GM18858 (cell line): ENCODE results near the gene RNF166.

Experiments used
- ATAC-seq: cut with Tn5 transposase; IDR thresholded peaks from one replicate; pipeline ENCODE4 v1.9.1; 2021; ENCODE audit not compliant: unreplicated experiment

The RNF166 gene

DNA sequence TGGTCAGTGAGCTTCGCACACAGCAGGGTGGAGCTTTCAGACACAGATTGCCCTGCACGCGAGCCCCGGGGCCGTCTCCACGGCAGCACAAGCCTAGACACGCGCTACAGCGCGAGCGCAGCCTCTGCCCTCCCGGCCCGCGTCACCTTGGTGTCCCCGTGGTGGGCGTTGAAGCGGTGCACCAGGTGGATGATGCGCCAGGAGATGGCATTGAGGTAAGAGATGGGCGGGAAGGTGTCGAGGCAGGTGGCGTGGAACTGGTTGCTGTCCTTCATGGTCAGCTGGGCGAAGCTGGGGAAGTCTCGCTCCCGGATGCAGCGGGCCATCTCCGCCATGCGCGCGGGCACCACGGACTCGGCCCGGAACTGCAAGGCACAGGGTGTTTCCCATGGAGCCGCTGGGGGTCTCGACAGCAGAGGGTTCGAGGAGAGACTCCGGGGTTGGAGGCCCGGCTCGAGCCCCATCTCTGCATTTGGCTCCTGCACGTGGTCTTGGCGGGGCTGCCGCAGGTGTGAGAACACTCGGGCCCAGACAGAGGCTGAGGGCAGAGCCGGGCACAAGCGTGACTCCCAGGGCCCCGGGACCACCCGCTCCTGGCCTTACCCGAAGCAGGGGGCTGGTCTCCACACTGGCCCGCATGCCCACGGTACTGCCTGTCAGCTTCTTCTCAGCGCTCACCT, 51.0 kb downstream of the RNF166 start:
- no peak for ATAC-seq

DNA sequence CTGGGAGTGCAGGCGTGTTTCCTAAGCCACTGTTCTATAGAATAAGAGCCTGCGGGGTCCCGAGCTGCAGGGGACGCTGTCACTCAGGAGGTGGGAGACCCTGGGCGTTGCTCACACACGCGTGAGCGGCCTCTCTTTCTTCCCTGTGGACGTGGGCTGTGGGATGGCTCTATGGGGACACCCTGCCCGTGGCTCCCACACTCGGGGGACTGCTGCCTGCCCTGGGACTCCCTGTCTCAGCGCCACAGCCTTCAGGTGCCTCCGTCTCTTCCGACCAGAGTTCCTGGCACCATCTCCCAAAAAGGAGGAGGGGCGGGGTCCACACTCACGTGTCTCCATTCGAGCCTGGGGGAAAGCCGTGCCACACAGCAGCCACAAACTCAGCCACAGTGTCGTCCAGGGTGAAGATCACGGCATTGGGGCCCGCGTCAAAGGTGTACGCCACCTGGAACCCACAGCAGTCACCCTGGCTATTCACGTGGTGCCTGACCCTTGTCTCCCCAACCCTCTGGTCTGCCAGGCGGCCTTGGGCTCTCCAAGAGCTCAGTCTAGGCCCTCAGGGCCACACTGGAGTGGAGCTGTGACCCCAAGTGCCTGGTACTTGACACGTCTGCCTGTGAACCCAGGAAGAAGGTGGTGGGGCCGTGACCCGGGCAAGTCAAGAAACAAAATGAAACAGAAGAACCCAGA, 51.7 kb downstream of the RNF166 start:
- ATAC-seq = no peak

- no peak for ATAC-seq
Measured at GRCh38 chr16:88653596-88654362, 52.4 kb downstream of the RNF166 start.

DNA sequence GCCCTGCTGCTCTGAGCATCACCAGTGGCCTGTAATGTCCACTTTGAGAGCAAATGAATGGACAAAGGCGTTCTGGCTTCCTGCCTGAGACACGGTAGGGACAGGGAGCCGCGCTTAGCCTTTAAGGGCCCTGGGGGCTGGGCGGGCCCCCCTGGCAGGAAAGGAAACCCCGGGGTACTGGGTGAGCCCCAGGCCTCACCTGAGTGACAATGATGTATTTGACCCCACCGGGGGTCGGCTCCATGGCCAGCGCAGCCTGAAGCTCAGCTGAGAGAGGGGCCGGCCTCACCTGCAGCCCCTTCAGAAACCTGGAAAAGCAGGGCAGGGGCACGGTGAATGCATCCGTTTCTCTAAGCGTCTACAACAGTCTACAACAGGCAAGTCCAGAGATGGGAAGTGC, 53.1 kb downstream of the RNF166 start:
- no peak for ATAC-seq

DNA sequence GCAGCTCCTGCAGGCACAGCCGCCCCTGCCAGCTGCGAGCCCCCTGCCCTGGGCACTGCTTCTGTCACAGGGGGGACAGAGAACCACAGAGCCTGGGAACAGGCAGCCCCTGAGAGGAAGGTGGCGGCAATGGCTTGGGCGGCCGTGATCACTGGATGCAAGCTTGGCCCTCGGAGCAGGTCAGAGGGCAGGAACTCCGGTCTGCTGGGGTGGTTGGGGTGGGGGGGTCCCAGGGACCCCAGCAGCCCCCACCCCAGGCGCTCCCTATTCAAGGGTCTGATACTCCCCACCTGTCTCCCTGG, 53.5 kb downstream of the RNF166 start:
- ATAC-seq = no peak

GRCh38 chr16:88651989-88652761, 54.0 kb downstream of the RNF166 start:
- no peak for ATAC-seq

DNA sequence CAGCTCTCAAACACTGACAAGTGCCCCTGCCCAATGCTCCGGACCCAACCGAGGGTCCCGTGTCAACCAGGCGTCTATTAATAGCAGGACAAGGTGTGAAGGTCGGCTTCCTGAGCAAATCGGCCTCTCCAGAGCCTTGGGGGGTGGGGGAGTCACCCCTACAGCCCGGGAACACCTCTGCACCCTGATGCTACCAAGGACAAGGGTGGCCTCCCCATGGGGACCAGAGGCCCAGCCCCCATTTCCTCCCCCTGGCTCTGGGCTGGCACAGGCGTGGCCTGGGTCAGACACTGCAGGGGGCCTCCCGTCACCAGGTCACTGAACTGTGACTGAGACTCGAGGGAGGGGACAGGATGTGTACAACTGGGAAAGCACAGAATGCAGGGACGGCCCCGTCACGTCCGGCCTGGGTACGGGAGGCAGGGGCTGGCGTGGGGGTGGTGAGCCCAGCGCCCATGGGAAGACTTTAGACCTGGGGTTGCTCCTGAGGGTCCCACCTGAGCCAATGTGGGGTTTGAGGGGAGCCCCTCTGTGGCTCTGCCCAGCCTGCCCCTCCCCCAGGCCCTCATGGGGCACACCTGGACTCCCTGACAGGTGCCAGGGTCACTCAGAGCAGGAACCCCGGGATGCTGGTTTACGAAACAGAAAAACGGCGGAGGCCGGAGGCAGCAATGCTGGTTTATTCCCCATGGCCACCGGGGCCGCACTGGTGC, 54.8 kb downstream of the RNF166 start:
- peak; percentile 73 for ATAC-seq

- ATAC-seq = peak; percentile 46
Measured at GRCh38 chr16:88650749-88651275, 55.4 kb downstream of the RNF166 start, which contains the start of gene CYBA. Gene CYBA (minus strand): TSS chr16:88651053. CDS start chr16:88651013, 40 bp downstream.

- no peak for ATAC-seq
Measured at GRCh38 chr16:88649924-88650748, 56.1 kb downstream of the RNF166 start.

DNA sequence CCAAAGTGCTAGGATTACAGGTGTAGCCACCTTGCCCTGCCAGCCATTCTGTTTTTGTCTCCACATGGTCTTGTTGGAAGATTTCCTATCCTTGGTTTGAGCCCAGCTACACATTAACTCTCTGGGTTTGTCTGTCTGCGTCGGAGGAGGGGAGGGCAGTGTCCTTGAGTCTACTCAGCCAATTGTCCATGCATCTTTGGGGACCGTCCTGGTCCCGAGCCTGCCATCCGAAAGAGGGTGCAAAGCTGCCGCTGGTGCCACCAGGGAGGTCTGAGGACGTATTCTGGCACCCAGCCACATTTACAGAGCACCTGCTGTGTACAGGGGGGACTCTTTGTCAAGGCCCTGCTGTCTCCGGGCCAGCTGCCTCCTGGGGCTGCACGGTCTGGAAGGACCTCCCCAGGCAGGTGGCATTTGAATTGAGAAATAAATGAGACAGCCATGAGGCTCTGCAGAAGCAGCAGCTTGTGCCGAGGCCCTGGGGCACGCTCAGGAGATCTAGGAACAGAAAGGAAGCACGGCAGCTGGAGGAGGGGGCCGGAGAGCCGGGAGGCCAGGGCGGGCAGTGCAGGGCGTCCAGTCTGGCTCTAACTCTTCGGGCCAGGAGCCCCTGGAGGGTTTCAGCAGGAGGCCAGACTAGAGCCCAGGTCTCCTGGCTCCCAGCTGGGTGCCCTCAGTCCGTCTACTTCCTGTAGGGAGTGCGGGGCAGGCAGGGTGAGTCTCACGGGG, 56.8 kb downstream of the RNF166 start:
- ATAC-seq = no peak

- ATAC-seq = no peak
Measured at GRCh38 chr16:88647178-88648070, 58.8 kb downstream of the RNF166 start.
